Measurements from ENCODE around the gene SCUBE2. TPM values are rescaled to one million over a fixed set of nuclear protein-coding genes. Genes with fewer than 3 reads are reported as not detected.
"Not testable (repeated sequence)": the region's sequence is repeated elsewhere in the genome, so short reads cannot be mapped to it uniquely, and the experiment has no call there.

SCUBE2 gene
- total RNA-seq, 1 donor from 2014 or later: 0.65 TPM

GRCh38 chr11:9014826-9015225, 76.6 kb downstream of the SCUBE2 start:
- DNase-seq (ENCODE audit: low spot score) (no peak), ATAC-seq (no peak)

GRCh38 chr11:9013373-9013772, 78.0 kb downstream of the SCUBE2 start:
- ATAC-seq (no peak), DNase-seq (ENCODE audit: low spot score) (no peak)

GRCh38 chr11:9009538-9009937, 81.9 kb downstream of the SCUBE2 start:
- ATAC-seq; DNase-seq (ENCODE audit: low spot score): not testable (repeated sequence)

DNA sequence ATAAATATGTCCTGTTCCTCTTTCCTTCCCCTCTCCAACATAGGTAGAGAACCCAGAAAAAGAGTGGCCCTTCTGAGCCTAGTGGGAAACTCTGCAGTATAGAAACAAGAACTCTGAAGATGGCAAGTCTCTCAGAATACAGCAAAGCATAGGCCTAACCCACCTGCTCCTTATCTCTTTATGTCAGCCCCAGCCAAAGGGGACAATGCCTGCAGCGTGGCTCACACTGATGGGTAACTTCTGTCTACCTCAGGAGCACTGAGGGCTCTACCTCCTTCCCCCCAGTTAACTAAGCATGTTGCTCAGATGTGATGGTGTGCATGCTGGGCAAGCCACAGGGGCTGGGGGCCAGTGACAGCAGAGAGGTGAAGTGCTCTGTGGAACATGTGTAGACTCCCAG, 82.7 kb downstream of the SCUBE2 start:
- ATAC-seq: no peak

GRCh38 chr11:9008011-9008550, 83.3 kb downstream of the SCUBE2 start:
- DNase-seq (ENCODE audit: low spot score): no peak
- ATAC-seq: no peak

More for the DNA sequence above, 82.7 kb downstream of the SCUBE2 start:
- no peak for DNase-seq (ENCODE audit: low spot score)

- ATAC-seq: no peak
Observed at GRCh38 chr11:9005087-9005486, 86.3 kb downstream of the SCUBE2 start.

DNA sequence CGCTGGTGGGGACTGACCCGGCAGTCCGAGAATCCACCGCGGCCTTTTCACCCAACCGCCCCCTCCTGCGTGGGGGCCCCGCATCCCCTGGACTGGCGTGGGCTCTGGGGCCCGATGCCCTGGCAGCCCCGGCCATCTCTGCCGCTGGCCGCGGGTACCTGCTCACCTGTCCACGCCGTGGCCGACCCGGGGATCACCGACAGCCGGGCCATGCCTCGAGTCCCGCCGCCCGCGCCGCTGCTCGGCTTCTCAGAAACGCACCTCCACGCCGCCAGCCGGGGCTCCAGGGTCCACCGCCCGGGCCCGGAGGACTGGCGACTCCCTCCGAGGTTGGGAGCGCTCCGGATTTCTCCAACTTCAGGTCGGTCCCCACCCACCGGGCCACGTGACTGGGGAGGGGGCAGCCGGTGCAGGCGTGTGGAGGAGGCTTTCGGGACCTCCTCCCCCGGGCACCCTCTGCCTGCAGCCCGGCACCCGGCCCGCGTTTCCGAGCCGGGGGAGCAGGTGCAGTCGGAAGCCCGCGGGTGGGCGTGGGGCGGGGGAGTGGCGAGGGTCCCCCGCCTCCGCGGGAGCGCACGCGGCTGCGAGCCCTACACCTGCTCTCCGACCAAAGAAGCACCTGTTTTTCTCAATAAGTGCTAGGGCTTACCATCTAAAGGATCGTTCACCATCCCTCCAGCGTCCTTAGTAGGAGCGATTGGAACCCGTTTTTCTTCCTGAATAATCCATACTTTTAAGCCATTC, 87.0 kb downstream of the SCUBE2 start:
- DNase-seq (ENCODE audit: low spot score) (no peak), ATAC-seq (peak; percentile 30)

More at GRCh38 chr11:9005087-9005486, 86.3 kb downstream of the SCUBE2 start:
- DNase-seq (ENCODE audit: low spot score): no peak

DNA sequence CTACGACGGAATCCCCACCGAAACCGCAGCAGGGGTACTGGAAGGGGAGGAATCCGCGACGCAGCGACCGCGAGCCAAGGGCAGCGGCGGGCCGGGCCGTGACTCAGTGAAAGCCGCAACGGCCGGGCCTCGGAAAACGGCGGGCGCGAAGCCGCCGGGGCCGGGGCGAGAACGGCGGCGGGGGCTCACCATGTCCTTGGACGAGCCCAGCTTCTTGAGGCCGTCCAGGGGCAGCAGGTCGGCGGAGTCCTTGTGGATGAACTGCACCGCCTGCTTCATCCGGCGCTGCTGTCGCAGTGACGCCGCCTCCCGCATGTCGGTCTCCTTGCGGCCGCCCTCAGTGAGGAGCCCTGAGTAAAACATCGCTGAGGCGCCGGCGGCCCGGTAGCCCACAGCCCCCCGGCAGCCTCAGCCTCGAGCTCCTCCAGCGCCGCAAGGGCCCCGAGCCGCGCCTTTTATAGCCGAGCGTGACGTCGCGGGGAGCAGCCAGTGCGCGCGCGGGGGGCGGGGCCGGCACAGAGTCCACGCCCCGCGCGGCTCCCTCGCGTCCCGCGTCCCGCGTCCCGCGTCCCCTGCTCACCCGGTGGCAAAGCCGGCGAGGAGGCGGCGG, 87.7 kb downstream of the SCUBE2 start, which contains the start of gene NRIP3:
TSS of gene NRIP3 (minus strand) at position 429 of the 610 bp plus-strand sequence. CDS start at position 363, 66 bp downstream.
- peak; percentile 78 for ATAC-seq
- peak; percentile 49 for DNase-seq (ENCODE audit: low spot score)

- ATAC-seq (no peak), DNase-seq (ENCODE audit: low spot score) (no peak)
Observed at GRCh38 chr11:9002920-9003572, 88.4 kb downstream of the SCUBE2 start.

DNA sequence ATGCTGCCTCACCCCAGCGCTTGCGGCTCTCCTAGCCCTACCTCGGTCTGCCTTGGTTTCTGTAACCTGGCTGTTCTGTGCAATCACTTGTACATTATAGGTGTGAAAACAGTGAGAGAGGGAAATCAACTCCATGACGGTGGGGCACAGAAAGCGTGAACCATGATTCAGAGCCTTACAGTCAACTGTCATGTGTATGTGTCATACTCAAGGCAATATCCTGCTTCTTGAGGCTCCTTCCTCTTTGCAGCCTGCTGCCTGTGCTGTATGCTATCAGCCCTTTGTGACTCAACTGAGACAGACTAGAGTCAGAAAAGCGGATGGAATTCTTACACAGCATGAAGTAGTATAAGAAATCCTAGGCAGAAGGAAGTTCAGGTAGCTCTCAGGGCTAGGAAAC, 89.7 kb downstream of the SCUBE2 start:
- no peak for DNase-seq (ENCODE audit: low spot score)
- ATAC-seq: peak; percentile 39

DNA sequence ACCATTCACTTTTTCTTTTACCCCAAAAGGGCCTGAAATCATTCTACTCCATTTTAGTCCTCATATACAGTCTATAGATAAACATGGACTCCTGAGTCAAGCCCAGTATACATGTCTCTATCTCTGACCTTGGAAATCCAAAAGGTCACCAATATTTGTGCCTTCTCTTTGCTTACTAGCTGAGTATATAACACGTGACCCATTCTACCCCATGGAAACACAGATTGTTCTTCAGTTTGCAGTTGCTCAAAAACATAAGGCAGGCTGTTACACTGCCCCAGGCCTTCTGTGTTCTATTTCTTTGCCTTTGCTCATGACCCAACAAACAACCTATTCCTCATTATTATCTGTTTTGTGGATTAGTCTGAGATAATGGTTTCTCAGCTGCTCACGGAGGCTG, 93.4 kb downstream of the SCUBE2 start:
- no peak for ATAC-seq
- DNase-seq (ENCODE audit: low spot score): no peak

GRCh38 chr11:8997451-8997850, 93.9 kb downstream of the SCUBE2 start:
- DNase-seq (ENCODE audit: low spot score) (no peak), ATAC-seq (no peak)

GRCh38 chr11:8989453-8989852, 101.9 kb downstream of the SCUBE2 start:
- ATAC-seq (no peak), DNase-seq (ENCODE audit: low spot score) (no peak)

- no peak for DNase-seq (ENCODE audit: low spot score)
- no peak for ATAC-seq
Observed at GRCh38 chr11:8988329-8989234, 102.8 kb downstream of the SCUBE2 start.

GRCh38 chr11:8987446-8987845, 104.0 kb downstream of the SCUBE2 start:
- DNase-seq (ENCODE audit: low spot score) (no peak), ATAC-seq (no peak)

DNA sequence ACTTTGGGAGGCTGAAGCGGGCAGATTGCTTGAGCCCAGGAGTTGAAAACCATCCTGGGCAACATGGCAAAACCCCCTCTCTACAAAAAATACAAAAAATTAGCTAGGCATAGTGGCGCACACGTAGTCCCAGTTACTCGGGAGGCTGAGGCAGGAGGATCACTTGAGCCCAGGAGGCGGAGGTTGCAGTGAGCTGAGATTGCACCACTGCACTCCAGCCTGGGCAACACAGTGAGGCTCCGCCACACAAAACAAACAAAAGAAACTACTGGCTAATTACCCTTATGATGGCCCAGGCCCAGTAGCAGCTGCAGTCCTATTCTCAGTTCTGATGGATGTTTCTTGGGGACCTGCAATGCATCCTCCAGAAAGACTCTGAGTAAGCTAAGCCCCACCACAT, 104.6 kb downstream of the SCUBE2 start:
- DNase-seq (ENCODE audit: low spot score); ATAC-seq: not testable (repeated sequence)

DNA sequence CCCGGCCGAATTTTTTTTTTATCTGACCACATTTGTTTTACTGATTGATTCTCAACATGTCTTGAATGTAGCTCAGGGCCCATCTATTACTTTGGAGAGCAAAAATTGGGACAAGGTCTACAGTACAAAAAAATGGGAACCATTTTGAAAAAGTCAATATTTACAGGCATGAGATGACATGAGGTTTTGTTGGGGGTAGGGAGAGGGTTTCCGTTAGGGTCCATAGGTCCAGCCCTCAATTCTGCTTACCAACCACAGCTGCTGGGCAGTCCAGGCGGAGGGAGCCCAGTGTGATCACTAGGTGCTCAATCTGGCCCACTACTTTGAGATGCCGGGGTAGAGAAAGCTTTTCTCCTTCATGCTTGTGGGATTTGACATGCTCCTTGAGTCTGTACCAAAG, 105.9 kb downstream of the SCUBE2 start:
- DNase-seq (ENCODE audit: low spot score) (no peak), ATAC-seq (no peak)

DNA sequence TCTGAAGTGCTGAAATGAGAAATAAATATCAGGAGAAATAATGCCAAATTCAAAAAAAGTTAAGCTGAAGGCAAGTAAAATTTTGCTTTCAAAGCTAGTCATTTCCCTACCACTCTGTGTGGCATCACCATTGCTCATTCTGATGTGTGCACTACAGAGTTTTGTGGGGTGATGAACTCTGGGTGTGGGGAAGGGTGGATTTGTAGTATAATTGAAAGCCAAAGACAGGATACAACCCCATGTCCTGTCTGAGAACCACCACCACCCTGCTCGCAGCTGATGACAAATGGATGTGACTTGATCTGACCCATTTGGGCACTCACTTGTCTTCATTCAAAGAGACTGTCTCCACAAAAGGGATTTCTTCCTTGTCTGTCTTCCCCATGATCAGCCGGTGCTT, 107.8 kb downstream of the SCUBE2 start:
- ATAC-seq: no peak
- no peak for DNase-seq (ENCODE audit: low spot score)

- ATAC-seq: no peak
- no peak for DNase-seq (ENCODE audit: low spot score)
Observed at GRCh38 chr11:8980485-8980884, 110.9 kb downstream of the SCUBE2 start.

GRCh38 chr11:8979365-8979764, 112.0 kb downstream of the SCUBE2 start:
- DNase-seq (ENCODE audit: low spot score); ATAC-seq: not testable (repeated sequence)

Measured in left lobe of liver (tissue), 2 donors.